Esophagus (tissue), 2 donors: Measurements from ENCODE around the gene FXYD3. TPM values are rescaled to one million over a fixed set of nuclear protein-coding genes. Genes with fewer than 3 reads are reported as not detected.
"Not testable (repeated sequence)": the region's sequence is repeated elsewhere in the genome, so short reads cannot be mapped to it uniquely, and the experiment has no call there.

Experiments
- H3K27ac ChIP-seq, 2 donors: one replicate each; pipeline ENCODE4 v1.5.1; 2013; ENCODE audit warnings: low read depth in 2 of 2, mild to moderate bottlenecking in 2 of 2, inconsistent platforms in 1 of 2, low read length in 1 of 2, moderate library complexity in 1 of 2
- H3K27me3 ChIP-seq, 2 donors: one replicate each; pipeline ENCODE4 v1.6.1; 2013; ENCODE audit warnings: low read length in 2 of 2, control low read depth in 1 of 2, mild to moderate bottlenecking in 1 of 2; ENCODE audit not compliant: insufficient read depth in 2 of 2, control insufficient read depth in 1 of 2
- H3K36me3 ChIP-seq, 2 donors: one replicate each; pipeline ENCODE4 v1.6.1; 2013; ENCODE audit warnings: low read length in 1 of 2; ENCODE audit not compliant: control insufficient read depth in 2 of 2, insufficient read depth in 2 of 2
- H3K4me1 ChIP-seq, 2 donors: one replicate each; pipeline ENCODE4 v1.6.1; 2013; ENCODE audit warnings: low read length in 1 of 2; ENCODE audit not compliant: control insufficient read depth in 2 of 2, insufficient read depth in 2 of 2
- H3K4me3 ChIP-seq, 2 donors: one replicate each; pipeline ENCODE4 v1.5.1; 2013; ENCODE audit warnings: low read length in 2 of 2, mild to moderate bottlenecking in 2 of 2, low read depth in 1 of 2, moderate library complexity in 1 of 2
- H3K9me3 ChIP-seq, 2 donors: one replicate each; pipeline ENCODE4 v1.6.1; 2013; ENCODE audit warnings: mild to moderate bottlenecking in 2 of 2, low read depth in 1 of 2, low read length in 1 of 2, moderate library complexity in 1 of 2; ENCODE audit not compliant: control insufficient read depth in 2 of 2, insufficient read depth in 1 of 2
- WGBS, 2 donors: extraction: QIAGEN DNeasy Blood & Tissue Kit; methylation state at CpG; one replicate each; pipeline ENCODE4 v1.1.7; 2013; 5-methylcytosine and 5-hydroxymethylcytosine counted together
- polyA plus RNA-seq, 2 donors: library from polyadenylated mRNA; stranded (reverse); fragments of 200-250 nt; gene quantifications; one replicate each; pipeline ENCODE4 v1.2.3, GENCODE V29; 2013
- donor health status: healthy with polysubstance abuse.
- donor health status: Bipolar disorder and iron deficiency.

FXYD3 gene
- polyA plus RNA-seq, 2 donors: 630 to 697 TPM

GRCh38 chr19:35125749-35126623, 10.4 kb downstream of the FXYD3 start:
- Histone ChIP-seq H3K27ac (no peak overlapping the region), H3K4me3 (no peak overlapping the region), H3K36me3 (no peaks in the 10 kb centered on the region), H3K9me3 (no peaks in the 10 kb centered on the region), H3K4me1 (peaks cover 5 to 42% of the 10 kb centered on the region in 2 donors), H3K27me3 (no peaks in the 10 kb centered on the region)
- 67 to 77% methylated on average over 35 of the region's 35 CpGs for WGBS, 2 donors

GRCh38 chr19:35126624-35126959, 11.0 kb downstream of the FXYD3 start:
- H3K27me3 ChIP-seq: no peaks in the 10 kb centered on the region
- H3K36me3 ChIP-seq: no peaks in the 10 kb centered on the region
- H3K27ac ChIP-seq: peak overlapping the region in 1 of 2 donors; percentile 12
- no peak overlapping the region for H3K4me3 ChIP-seq
- no peaks in the 10 kb centered on the region for H3K9me3 ChIP-seq
- WGBS, 2 donors: 51% methylated on average over 17 to 20 of the region's 20 CpGs
- H3K4me1 ChIP-seq: peaks cover 5 to 40% of the 10 kb centered on the region in 2 donors

- no peak overlapping the region for H3K4me3 ChIP-seq
- 50 to 71% methylated on average over 7 of the region's 7 CpGs for WGBS, 2 donors
- H3K27ac ChIP-seq: peak overlapping the region; percentile 33 to 60
- H3K36me3 ChIP-seq: no peaks in the 10 kb centered on the region
- H3K4me1 ChIP-seq: peaks cover 5 to 34% of the 10 kb centered on the region in 2 donors
- no peaks in the 10 kb centered on the region for H3K9me3 ChIP-seq
- H3K27me3 ChIP-seq: no peaks in the 10 kb centered on the region
Measured at GRCh38 chr19:35127871-35128270, 12.2 kb downstream of the FXYD3 start.

GRCh38 chr19:35128398-35129057, 12.9 kb downstream of the FXYD3 start:
- Histone ChIP-seq H3K27me3 (no peaks in the 10 kb centered on the region), H3K36me3 (no peaks in the 10 kb centered on the region), H3K27ac (no peak overlapping the region), H3K4me3 (no peak overlapping the region), H3K9me3 (no peaks in the 10 kb centered on the region), H3K4me1 (peaks cover 5 to 30% of the 10 kb centered on the region in 2 donors)
- 83 to 92% methylated on average over 9 of the region's 9 CpGs for WGBS, 2 donors

DNA sequence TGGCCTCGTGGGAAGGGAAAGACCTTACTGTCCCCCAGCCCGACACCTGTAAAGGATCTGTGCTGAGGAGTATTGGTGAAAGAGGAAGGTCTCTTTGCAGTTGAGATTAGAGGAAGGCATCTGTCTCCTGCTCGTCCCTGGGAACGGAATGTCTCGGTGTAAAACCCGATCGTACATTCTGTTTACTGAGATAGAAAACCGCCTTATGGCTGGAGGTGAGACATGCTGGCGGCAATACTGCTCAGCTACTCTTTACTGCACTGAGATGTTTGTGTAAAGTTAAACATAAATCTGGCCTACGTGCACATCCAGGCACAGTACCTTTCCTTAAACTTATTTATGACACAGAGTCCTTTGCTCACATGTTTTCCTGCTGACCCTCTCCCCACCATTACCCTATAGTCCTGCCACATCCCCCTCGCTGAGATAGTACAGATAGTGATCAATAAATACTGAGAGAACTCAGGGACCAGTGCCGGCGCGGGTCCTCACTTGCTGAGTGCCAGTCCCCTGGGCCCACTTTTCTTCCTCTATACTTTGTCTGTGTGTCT, 14.2 kb downstream of the FXYD3 start:
- H3K36me3 ChIP-seq, H3K4me3 ChIP-seq, H3K27ac ChIP-seq, H3K27me3 ChIP-seq, H3K9me3 ChIP-seq: not testable (repeated sequence)
- WGBS, 2 donors: 62 to 73% methylated on average over 14 of the region's 14 CpGs
- peaks cover 5 to 21% of the 10 kb centered on the region in 2 donors for H3K4me1 ChIP-seq

DNA sequence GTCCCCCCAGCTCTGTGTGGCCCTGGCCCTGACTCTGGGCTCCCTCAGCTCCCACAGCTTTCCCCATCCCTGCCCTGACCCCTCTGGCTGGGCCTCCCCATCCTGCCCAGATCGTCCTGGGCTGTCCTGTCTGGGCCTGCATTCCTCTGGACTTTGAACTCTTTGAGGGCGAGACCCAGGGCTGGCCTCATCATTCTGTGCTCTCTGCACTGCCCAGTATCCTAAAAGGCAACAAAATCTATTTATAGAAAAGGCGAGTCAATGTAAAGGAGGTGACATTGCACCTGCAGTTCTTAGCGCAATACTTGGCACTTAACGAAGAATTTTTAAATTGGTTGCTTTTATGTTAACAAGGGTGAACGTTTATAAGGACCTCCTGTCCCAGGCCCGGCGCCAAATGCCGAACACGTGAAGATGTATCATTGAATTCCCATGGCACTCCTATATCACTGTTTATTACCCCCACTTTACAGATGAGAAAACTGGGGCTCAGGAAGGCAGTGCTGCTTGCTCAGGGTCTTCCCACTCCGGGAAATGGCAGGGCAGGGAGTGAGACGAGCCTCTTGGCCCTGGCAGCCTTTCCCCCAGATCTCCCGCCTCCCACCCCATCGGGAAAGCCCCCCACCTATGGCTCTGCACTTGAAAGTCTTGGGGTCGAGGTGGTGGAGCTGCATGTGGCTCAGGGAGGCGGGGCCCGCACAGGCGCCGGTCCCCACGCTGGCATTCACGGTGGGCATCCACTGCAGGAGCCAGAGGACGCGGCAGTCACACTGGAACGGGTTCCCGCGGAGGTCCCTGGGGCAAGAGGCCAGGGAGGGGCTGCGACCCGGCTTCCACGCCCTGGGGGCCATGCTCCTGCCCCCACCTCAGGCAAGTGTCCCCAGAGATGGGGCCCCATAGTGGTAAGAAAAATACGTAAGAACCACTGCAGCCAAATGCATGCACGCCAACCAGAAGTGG, 15.4 kb downstream of the FXYD3 start:
- Histone ChIP-seq H3K4me1 (peaks cover 0 to 10% of the 10 kb centered on the region in 2 donors), H3K4me3 (no peak overlapping the region), H3K36me3 (no peaks in the 10 kb centered on the region), H3K9me3 (no peaks in the 10 kb centered on the region), H3K27me3 (no peaks in the 10 kb centered on the region), H3K27ac (no peak overlapping the region)
- 72 to 81% methylated on average over 31 of the region's 31 CpGs for WGBS, 2 donors

DNA sequence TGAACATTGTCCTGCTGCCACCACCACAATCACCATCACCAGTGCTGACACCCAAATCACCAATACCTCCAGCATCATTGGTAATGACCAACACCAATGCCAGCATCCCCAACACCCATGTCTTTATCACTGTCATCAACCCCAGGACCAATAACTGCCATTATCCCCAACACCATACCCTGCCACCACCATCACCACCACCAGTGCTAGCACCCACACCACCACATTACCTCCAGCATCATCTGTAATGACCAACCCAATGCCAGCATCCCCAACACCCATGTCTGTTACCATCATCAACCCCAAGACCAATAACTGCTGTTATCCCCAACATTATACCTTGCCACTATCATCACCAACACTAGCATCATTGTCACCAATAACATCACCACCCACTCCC, 16.6 kb downstream of the FXYD3 start:
- Histone ChIP-seq H3K36me3 (no peaks in the 10 kb centered on the region), H3K27ac (no peak overlapping the region), H3K4me3 (no peak overlapping the region), H3K27me3 (no peaks in the 10 kb centered on the region), H3K4me1 (peaks cover 0 to 6% of the 10 kb centered on the region in 2 donors), H3K9me3 (no peaks in the 10 kb centered on the region)

GRCh38 chr19:35133826-35134225, 18.2 kb downstream of the FXYD3 start:
- H3K9me3 ChIP-seq: no peaks in the 10 kb centered on the region
- peaks cover 0 to 2% of the 10 kb centered on the region in 2 donors for H3K4me1 ChIP-seq
- no peaks in the 10 kb centered on the region for H3K27me3 ChIP-seq
- H3K4me3 ChIP-seq: no peak overlapping the region
- no peak overlapping the region for H3K27ac ChIP-seq
- WGBS, 2 donors: 72 to 77% methylated on average over 11 of the region's 11 CpGs
- no peaks in the 10 kb centered on the region for H3K36me3 ChIP-seq

DNA sequence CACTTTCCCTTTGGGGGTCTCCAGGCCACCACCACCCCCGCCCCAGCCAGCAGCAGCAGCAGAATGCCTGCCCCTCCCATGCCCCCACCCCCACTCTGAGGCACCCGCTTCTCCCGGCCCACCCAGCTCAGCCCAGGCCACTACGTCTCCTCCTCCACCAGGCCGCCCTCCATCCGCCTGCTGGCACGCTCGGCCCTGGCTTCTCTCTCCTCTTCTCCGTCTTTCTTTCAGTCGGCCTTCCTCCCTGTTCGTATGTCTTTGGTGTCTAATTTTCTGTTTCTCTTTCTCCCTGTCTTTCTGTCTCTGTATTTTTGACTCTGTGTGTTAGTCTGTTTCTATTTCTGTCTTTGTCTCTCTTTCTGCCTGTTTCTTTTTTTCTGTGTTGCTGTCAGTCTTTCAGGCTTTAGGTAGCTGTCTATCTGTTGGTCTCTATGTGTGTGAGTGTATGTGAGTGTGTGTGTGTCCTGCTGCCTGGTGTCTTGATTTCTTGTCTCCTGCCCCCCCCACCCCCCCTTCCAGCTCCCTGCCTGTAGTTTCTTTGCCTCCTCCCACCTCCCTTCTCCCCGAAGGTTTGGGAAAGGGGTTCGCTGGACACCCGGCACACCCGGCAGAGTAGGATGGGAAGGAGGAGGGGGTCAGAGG, 19.1 kb downstream of the FXYD3 start, which contains the start of gene LGI4:
Gene LGI4 (minus strand): TSS at position 459 of the 642 bp plus-strand sequence. CDS start 379 bp downstream, at position 80.
- Histone ChIP-seq H3K4me1 (peaks cover 0 to 2% of the 10 kb centered on the region in 2 donors), H3K27ac (peak within 1 kb of the TSS in 1 of 2 donors; percentile 43), H3K4me3 (no peak within 1 kb of the TSS), H3K36me3 (no peaks in the 10 kb centered on the region), H3K9me3 (no peaks in the 10 kb centered on the region), H3K27me3 (no peaks in the 10 kb centered on the region)
- 63 to 68% methylated on average over 15 of the region's 15 CpGs for WGBS, 2 donors
